GOT3 (cell line): ENCODE data around the gene SPRYD7.
"Not testable (repeated sequence)": the region's sequence is repeated elsewhere in the genome, so short reads cannot be mapped to it uniquely, and the experiment has no call there.

Source experiments
- DNase-seq: peaks from one replicate; lab custom pipeline; 2025; ENCODE audit warnings: mixed read lengths; lab: John Stamatoyannopoulos, UW

SPRYD7 gene

GRCh38 chr13:49932868-49933267 is 3.3 kb downstream of the SPRYD7 start:
- DNase-seq = no peak

GRCh38 chr13:49932066-49932465 is 4.1 kb downstream of the SPRYD7 start:
- no peak for DNase-seq

DNA sequence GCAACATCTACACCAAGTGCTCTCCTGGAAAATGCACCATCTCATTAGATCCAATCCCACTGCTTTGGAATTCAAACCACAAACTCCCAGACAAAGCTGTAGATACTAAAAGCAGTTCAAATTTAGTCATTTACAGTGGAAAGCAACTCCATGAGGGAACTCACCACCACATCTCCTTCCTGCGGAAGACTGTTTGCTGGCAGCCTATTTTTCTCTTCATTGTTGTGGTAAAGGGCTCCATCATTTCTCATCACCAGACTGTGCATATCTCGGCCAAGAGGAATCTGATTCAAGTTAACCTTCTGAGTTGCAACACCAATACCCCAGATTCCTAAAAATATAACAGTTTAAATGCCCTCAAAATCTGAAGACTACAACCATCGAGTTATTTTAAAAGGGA is 8.4 kb downstream of the SPRYD7 start:
- no peak for DNase-seq

- no peak for DNase-seq
Observed at GRCh38 chr13:49925881-49926418, 10.2 kb downstream of the SPRYD7 start.

DNA sequence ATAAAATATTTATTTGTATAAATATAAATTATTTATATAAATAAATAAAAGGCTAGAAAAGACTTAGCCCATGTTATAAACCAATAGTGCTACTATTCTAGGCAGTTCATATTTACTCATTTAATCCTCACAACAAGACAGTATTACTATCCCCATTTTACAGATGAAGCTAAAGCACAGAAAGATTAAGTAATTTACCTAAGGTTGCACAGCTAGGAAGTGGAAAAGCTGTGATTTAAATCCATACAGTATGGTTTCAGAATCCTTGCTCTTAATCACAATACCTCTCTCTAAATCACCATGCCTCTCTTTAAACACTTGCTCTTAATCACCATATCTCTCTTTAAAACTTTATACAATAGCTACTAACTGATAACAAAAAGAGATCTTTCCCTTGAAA is 13.8 kb downstream of the SPRYD7 start:
- no peak for DNase-seq

DNA sequence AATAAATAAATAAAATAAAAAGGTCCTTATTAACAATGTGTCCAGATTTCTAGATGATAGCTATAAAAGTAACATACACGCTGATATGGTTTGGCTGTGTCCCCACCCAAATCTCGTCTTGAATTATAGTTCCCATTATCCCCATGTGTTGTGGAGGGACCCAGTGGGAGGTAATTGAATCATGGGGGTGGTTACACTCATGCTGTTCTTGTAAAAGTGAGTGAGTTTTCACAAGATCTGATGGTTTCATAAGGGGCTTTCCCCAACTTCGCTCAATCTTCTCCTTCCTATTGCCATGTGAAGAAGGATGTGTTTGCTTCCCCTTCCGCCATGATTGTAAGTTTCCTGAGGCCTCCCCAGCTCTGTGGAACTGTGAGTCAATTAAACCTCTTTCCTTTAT is 15.2 kb downstream of the SPRYD7 start:
- DNase-seq = not testable (repeated sequence)

- DNase-seq = not testable (repeated sequence)
Observed at GRCh38 chr13:49918106-49918505, 18.0 kb downstream of the SPRYD7 start.

DNA sequence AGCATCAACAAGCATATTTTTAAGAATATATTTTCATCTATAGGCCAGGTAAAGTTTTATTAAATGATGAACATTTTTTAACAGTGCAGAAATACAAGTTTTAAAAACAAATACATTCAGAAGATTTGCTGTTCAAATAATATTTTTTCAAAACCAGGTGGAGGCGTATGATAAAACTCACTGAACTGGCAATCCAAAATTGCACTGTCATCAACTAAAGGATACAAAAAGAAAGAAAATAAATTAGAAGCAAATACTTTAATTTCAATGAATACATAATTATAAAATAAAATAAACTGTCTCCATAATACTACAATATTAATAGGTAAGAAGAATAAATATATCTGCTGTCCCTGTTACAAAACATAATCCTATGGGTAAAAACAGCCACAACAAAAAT is 21.2 kb downstream of the SPRYD7 start:
- no peak for DNase-seq

GRCh38 chr13:49908637-49909036 is 27.5 kb downstream of the SPRYD7 start:
- DNase-seq = no peak

DNA sequence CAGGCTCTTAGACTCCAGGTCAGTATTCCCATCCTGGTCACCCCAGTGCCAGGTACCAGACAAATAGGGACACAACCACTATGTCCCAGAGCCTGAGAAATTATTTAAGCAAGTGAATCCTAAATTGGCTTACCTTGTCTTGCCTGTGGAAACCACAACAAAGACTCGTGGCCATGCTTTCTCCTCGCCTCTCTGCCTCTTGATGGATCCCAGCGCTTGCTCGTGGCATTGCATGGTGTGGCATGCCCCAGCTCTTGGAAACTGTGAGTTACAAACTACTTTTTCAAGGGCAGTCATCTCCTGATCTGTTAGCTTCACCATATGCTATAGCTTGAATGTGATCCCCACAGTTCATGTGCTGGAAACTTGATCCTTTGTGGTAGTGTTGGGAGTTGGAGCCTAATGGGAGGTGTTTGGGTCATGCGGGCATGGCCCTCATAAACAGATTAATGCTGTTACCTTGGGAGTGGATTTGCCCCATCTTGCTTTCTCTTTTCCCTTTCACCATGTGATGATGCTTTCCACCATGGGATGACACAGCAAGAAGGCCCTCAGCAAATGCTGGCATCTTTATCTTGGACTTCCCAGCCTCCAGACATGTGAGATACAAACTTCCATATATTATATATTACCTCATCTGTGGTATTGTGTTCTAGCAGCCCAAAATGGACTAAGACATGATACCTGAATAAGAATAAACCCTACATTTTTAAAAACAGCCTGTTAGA is 31.2 kb downstream of the SPRYD7 start:
- DNase-seq = no peak

- no peak for DNase-seq
Observed at GRCh38 chr13:49898792-49899191, 37.3 kb downstream of the SPRYD7 start.

DNA sequence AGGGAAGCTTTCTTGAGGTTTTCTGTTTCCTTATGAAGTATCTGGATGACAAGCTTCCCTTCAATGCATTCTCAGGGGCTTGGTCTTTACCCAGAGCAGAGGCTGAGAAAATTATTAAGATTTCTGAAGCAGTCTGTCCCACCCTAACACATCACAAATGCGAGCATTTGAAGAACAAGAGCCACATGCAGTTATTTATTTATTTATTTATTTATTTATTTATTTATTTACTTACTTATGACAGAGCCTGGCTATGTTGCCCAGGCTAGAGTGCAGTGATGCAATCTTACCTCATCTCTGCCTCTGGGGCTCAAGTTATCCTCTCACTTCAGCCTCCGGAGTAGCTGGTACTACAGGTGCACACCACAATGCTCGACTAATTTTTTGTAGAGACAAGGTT is 38.4 kb downstream of the SPRYD7 start:
- DNase-seq = no peak

- no peak for DNase-seq
Observed at GRCh38 chr13:49895826-49896225, 40.3 kb downstream of the SPRYD7 start.

- DNase-seq = no peak
Observed at GRCh38 chr13:49893591-49893990, 42.5 kb downstream of the SPRYD7 start.

- no peak for DNase-seq
Observed at GRCh38 chr13:49890376-49890775, 45.8 kb downstream of the SPRYD7 start.

- DNase-seq = no peak
Observed at GRCh38 chr13:49878682-49879081, 57.5 kb downstream of the SPRYD7 start.

GRCh38 chr13:49877629-49878218 is 58.4 kb downstream of the SPRYD7 start:
- DNase-seq = no peak

DNA sequence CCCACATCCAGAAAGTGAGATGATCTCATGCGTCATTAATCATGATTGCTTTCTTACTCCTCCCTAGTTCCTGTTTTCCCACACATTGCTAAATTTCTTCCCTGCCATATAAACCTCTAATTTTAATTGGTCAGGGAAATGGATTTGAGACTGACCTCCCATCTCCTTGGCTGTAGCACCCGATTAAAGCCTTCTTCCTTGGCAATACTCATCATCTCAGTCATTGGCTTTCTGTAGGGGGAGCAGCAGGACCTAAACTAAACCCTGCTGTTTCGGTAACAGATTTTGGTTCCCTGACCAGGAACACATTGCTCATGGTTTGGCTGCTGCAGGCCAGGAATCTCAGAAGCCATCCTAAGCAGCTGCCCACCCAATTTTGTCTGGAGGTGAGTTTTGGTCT is 61.7 kb downstream of the SPRYD7 start:
- DNase-seq = no peak

DNA sequence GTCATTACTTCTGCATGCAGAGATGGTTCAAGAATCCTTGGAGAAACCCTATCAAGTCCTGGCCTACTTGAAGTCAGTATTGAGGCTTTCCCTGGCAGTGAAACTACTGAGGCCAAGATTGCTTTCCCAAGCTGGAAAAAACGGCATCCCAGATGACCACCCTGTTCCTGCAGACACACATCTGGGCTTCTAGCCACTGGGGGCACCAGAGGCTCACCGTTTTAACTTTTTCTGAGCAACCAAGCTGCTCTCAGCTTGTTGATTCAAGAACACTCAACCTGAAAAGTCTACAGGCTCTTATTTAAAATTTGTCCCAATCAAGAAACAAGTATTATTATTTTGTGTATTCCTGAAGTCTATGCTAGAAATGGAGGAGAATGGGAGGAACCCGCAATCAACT is 66.6 kb downstream of the SPRYD7 start:
- DNase-seq = no peak

DNA sequence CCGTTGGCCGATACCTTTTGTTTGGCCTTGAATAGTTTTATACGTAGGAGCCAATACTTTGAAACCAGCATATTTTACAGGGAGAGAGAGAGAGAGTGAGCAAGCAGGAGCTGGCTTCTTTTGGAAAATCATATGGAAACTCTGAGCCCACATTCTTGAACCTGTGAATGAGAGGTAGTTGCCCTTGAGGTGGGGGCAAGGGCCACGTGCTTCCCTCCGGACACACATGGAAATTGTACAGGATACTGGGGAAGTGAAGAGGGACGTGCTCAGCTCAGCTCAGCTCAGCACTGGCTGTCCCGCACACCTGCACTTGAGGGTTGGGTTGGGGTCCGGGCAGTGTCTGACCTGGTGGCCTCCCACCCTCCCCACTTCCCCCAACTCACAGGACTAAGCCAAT is 68.3 kb downstream of the SPRYD7 start:
- DNase-seq = no peak

GRCh38 chr13:49865218-49865617 is 70.9 kb downstream of the SPRYD7 start:
- DNase-seq = no peak

- DNase-seq = no peak
Observed at GRCh38 chr13:49864509-49864908, 71.6 kb downstream of the SPRYD7 start.
